GM23338 (cell line): Measurements from ENCODE around the gene NDUFB4.

Source experiments
- CREB1 ChIP-seq: fragments of 250-450 bp; sonication (Bioruptor Pico); IDR thresholded peaks from 2 replicates; pipeline ENCODE4 v1.5.0; 2020; ENCODE audit warnings: low read depth, mild to moderate bottlenecking, moderate library complexity
- CTCF ChIP-seq, 2 experiments: fragments of 200-600 bp in 1 of 2; sonication (generic) in 1 of 2; conservative IDR thresholded peaks; 2 replicates each; pipeline versions ENCODE4 v1.5.1 to v1.6.1; 2016 to 2017; ENCODE audit warnings: antibody characterized with exemption in 2 of 2, low read depth in 2 of 2, mild to moderate bottlenecking in 2 of 2, moderate library complexity in 1 of 2
- ETS1 ChIP-seq: IDR thresholded peaks from 2 replicates; pipeline ENCODE4 v1.6.1; 2016; ENCODE audit warnings: antibody characterized with exemption
- EZH2 ChIP-seq: fragments of 200-600 bp; sonication (generic); IDR thresholded peaks from one replicate; pipeline ENCODE4 v1.8.0; 2017; ENCODE audit warnings: antibody characterized with exemption, mild to moderate bottlenecking, low read depth; ENCODE audit not compliant: unreplicated experiment
- EZH2phosphoT487 ChIP-seq: fragments of 200-600 bp; sonication (generic); IDR thresholded peaks from one replicate; pipeline ENCODE4 v1.8.1; 2018; ENCODE audit warnings: antibody characterized with exemption; ENCODE audit not compliant: unreplicated experiment
- JUNB ChIP-seq: IDR thresholded peaks from one replicate; pipeline ENCODE4 v1.6.1; 2016; ENCODE audit warnings: antibody characterized with exemption; ENCODE audit not compliant: unreplicated experiment
- POLR2AphosphoS5 ChIP-seq: IDR thresholded peaks from 2 replicates; pipeline ENCODE4 v1.6.1; 2016; ENCODE audit warnings: antibody characterized with exemption, low read depth
- ZNF114 ChIP-seq: fragments of 250-450 bp; sonication (Bioruptor Pico); IDR thresholded peaks from 2 replicates; pipeline ENCODE4 v1.5.0; 2020; ENCODE audit warnings: mild to moderate bottlenecking, moderate library complexity
- ZNF331 ChIP-seq: fragments of 250-450 bp; sonication (Bioruptor Pico); IDR thresholded peaks from 2 replicates; pipeline ENCODE4 v1.5.0; 2020; ENCODE audit warnings: low read depth, mild to moderate bottlenecking, moderate library complexity
- TF ChIP-seq, protein P1 (sequence below): IDR thresholded peaks from one replicate; pipeline ENCODE4 v1.6.1; 2018; ENCODE audit warnings: antibody characterized with exemption; ENCODE audit not compliant: unreplicated experiment

DNA sequence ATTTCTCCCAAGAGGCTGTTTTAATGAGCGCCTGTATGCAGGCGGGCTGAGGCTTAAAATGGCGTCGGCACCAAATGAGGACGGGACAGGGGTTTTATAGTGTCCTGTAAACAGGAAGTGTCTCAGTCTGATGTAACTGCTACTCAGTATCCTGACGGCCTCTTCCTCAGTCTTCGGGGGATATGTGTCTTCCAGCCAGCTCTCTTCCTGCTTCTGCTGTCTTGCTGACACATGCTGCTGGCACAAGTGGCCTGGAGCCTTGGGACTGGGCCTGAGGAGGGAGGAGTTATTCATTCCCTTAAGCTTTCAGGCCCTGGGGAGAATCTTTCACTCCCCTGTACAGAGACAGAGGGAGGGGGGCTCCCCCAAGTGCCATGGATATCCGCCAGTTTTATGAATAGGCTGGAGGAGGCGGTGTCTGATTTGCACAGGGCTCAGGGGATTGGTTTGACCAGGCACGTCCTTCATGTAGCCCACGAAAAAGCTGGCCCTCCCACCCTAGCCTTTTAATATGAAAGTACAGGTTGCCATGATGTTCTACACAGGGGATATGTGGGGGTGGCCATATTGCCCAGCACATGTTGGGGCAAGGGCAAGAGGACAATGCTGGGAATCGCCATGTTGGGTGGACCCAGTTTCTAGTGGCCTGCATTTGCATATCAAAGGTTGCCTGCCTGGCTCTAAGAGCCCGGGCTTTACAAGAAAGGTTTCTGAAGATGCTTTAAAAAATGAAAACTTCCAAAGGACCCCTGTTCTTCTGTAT, 19.9 kb downstream of the NDUFB4 start:
- TF ChIP-seq POLR2AphosphoS5 (no peak), CTCF (conservative IDR thresholded peaks at IDR 0.05; ENCODE audit: low read depth in 2 of 2) (no peak), EZH2 (no peak), EZH2phosphoT487 (no peak), ZNF331 (CRISPR knock-in tag) (no peak), JUNB (no peak), ETS1 (no peak), ZNF114 (no peak), CREB1 (CRISPR knock-in tag) (no peak)
- TF ChIP-seq, protein P1, sequence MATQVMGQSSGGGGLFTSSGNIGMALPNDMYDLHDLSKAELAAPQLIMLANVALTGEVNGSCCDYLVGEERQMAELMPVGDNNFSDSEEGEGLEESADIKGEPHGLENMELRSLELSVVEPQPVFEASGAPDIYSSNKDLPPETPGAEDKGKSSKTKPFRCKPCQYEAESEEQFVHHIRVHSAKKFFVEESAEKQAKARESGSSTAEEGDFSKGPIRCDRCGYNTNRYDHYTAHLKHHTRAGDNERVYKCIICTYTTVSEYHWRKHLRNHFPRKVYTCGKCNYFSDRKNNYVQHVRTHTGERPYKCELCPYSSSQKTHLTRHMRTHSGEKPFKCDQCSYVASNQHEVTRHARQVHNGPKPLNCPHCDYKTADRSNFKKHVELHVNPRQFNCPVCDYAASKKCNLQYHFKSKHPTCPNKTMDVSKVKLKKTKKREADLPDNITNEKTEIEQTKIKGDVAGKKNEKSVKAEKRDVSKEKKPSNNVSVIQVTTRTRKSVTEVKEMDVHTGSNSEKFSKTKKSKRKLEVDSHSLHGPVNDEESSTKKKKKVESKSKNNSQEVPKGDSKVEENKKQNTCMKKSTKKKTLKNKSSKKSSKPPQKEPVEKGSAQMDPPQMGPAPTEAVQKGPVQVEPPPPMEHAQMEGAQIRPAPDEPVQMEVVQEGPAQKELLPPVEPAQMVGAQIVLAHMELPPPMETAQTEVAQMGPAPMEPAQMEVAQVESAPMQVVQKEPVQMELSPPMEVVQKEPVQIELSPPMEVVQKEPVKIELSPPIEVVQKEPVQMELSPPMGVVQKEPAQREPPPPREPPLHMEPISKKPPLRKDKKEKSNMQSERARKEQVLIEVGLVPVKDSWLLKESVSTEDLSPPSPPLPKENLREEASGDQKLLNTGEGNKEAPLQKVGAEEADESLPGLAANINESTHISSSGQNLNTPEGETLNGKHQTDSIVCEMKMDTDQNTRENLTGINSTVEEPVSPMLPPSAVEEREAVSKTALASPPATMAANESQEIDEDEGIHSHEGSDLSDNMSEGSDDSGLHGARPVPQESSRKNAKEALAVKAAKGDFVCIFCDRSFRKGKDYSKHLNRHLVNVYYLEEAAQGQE = no peak
